Colonic mucosa (tissue), 4 donors: ENCODE data around the gene NINJ1. TPM values are rescaled to one million over a fixed set of nuclear protein-coding genes. Genes with fewer than 3 reads are reported as not detected.
A peak's percentile ranks its signal among the peaks of the same experiment; 100 is the strongest.

Source experiments
- DNase-seq: peaks from one replicate; pipeline ENCODE4 v3.0.0-alpha.2; 2020
- H3K27ac ChIP-seq: fragments of 200-600 bp; one replicate; pipeline ENCODE4 v1.8.0; 2021
- H3K27me3 ChIP-seq: fragments of 200-600 bp; one replicate; pipeline ENCODE4 v1.8.0; 2021
- H3K36me3 ChIP-seq: fragments of 200-600 bp; one replicate; pipeline ENCODE4 v1.8.0; 2021
- H3K4me1 ChIP-seq: fragments of 200-600 bp; one replicate; pipeline ENCODE4 v1.8.0; 2021; ENCODE audit warnings: mild to moderate bottlenecking
- H3K4me3 ChIP-seq: fragments of 200-600 bp; one replicate; pipeline ENCODE4 v1.8.0; 2021
- H3K9ac ChIP-seq, 2 donors: one replicate each; pipeline ENCODE4 v1.7.0; 2013; ENCODE audit warnings: control low read depth in 2 of 2, low read depth in 2 of 2, low read length in 2 of 2
- H3K9me3 ChIP-seq: fragments of 200-600 bp; one replicate; pipeline ENCODE4 v1.8.0; 2021
- CTCF ChIP-seq: fragments of 200-600 bp; IDR thresholded peaks from one replicate; pipeline ENCODE4 v1.8.0; 2022; ENCODE audit warnings: antibody characterized with exemption, mild to moderate bottlenecking
- intact Hi-C: fragments of 100-400 bp; cut with DNase I; formaldehyde crosslinking; loops from one replicate; pipeline ENCODE4 v1.14.1; 2022
- total RNA-seq, 2 donors: library from RNA; stranded (reverse); fragmentation: NEBNext Ultra II Directional in 1 of 2; extraction: Animal tissue kit (Norgen Biotek cat#: 25700) in 1 of 2; gene quantifications; one replicate each; pipeline ENCODE4 v1.2.1, GENCODE V29; 2021
- donor health status: healthy.
- donor health status: DM: no; HTN: no; CAD: no.
- donor health status: DM: no; HTN: no; CAD: no.

Gene NINJ1
- total RNA-seq, 2 donors from 2014 or later = 24.5 to 29.4 TPM

GRCh38 chr9:93114984-93115335, 19.1 kb downstream of the NINJ1 start:
- H3K9ac ChIP-seq = no peak overlapping the region
- H3K27ac ChIP-seq = no peak overlapping the region

GRCh38 chr9:93114169-93114983, 19.7 kb downstream of the NINJ1 start:
- no peak for TF ChIP-seq CTCF
- no peaks in the 10 kb centered on the region for H3K27me3 ChIP-seq
- no peaks in the 10 kb centered on the region for H3K9me3 ChIP-seq
- H3K4me3 ChIP-seq = no peak overlapping the region
- intact Hi-C loops = no loop called here
- H3K9ac ChIP-seq = no peak overlapping the region
- DNase-seq = no peak
- no peaks in the 10 kb centered on the region for H3K4me1 ChIP-seq
- H3K27ac ChIP-seq = no peak overlapping the region
- no peaks in the 10 kb centered on the region for H3K36me3 ChIP-seq

More at GRCh38 chr9:93114984-93115335, 19.1 kb downstream of the NINJ1 start:
- no peak for TF ChIP-seq CTCF
- Histone ChIP-seq H3K36me3 (no peaks in the 10 kb centered on the region), H3K4me3 (no peak overlapping the region), H3K9me3 (no peaks in the 10 kb centered on the region), H3K4me1 (no peaks in the 10 kb centered on the region), H3K27me3 (no peaks in the 10 kb centered on the region)
- intact Hi-C loops = no loop called here
- DNase-seq = no peak

- Histone ChIP-seq H3K9ac (no peak overlapping the region), H3K27me3 (no peaks in the 10 kb centered on the region), H3K36me3 (no peaks in the 10 kb centered on the region), H3K9me3 (no peaks in the 10 kb centered on the region), H3K4me3 (no peak overlapping the region), H3K27ac (no peak overlapping the region), H3K4me1 (no peaks in the 10 kb centered on the region)
- DNase-seq = no peak
- TF ChIP-seq CTCF = no peak
- intact Hi-C loops = no loop called here
These were observed 21.1 kb downstream of the NINJ1 start for GRCh38 chr9:93112864-93113389.

- no peak for TF ChIP-seq CTCF
- H3K27ac ChIP-seq = no peak overlapping the region
- H3K27me3 ChIP-seq = no peaks in the 10 kb centered on the region
- DNase-seq = no peak
- no peaks in the 10 kb centered on the region for H3K4me1 ChIP-seq
- no peaks in the 10 kb centered on the region for H3K36me3 ChIP-seq
- H3K9ac ChIP-seq = no peak overlapping the region
- intact Hi-C loops = no loop called here
- no peak overlapping the region for H3K4me3 ChIP-seq
- H3K9me3 ChIP-seq = no peaks in the 10 kb centered on the region
These were observed 21.8 kb downstream of the NINJ1 start for GRCh38 chr9:93112116-93112863.

GRCh38 chr9:93111371-93112115, 22.5 kb downstream of the NINJ1 start:
- no peak overlapping the region for H3K4me3 ChIP-seq
- peak overlapping the region in 1 of 2 donors; percentile 5 for H3K9ac ChIP-seq
- intact Hi-C loops = no loop called here
- no peaks in the 10 kb centered on the region for H3K9me3 ChIP-seq
- H3K27me3 ChIP-seq = no peaks in the 10 kb centered on the region
- H3K27ac ChIP-seq = no peak overlapping the region
- H3K36me3 ChIP-seq = no peaks in the 10 kb centered on the region
- DNase-seq = no peak
- no peak for TF ChIP-seq CTCF
- no peaks in the 10 kb centered on the region for H3K4me1 ChIP-seq
